UCSD-AML1 (cell line): Measurements from ENCODE around the gene S100A1.
"Not testable (repeated sequence)": the region's sequence is repeated elsewhere in the genome, so short reads cannot be mapped to it uniquely, and the experiment has no call there.

Experiments
- DNase-seq: peaks from one replicate; lab custom pipeline; 2025; ENCODE audit not compliant: unreplicated experiment; lab: John Stamatoyannopoulos, UW

Gene S100A1

GRCh38 chr1:153652805-153653500 is 24.7 kb downstream of the S100A1 start:
- no peak for DNase-seq

GRCh38 chr1:153655333-153655732 is 27.1 kb downstream of the S100A1 start:
- DNase-seq: no peak

- DNase-seq: peak; percentile 90
Observed at GRCh38 chr1:153658400-153659174, 30.4 kb downstream of the S100A1 start, which contains the start of gene SNAPIN. SNAPIN (plus strand) TSS chr1:153658703; CDS start chr1:153658744, 41 bp downstream.

DNA sequence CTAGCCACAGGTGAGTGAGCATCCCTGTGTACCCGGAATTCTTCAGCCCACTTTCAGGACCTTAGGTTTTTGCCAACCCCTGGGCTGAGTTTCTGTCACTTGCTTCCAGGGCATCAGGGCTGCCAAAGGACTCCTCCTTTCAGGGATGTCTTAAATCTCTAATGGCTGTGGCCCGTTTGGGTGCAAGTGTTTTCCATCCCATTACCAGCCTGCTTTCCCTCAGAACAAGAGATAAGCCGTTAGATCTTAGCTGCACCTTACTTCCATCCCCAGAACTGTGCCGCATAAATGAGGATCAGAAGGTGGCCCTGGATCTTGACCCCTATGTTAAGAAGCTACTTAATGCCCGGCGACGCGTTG is 30.9 kb downstream of the S100A1 start:
- DNase-seq: no peak

DNA sequence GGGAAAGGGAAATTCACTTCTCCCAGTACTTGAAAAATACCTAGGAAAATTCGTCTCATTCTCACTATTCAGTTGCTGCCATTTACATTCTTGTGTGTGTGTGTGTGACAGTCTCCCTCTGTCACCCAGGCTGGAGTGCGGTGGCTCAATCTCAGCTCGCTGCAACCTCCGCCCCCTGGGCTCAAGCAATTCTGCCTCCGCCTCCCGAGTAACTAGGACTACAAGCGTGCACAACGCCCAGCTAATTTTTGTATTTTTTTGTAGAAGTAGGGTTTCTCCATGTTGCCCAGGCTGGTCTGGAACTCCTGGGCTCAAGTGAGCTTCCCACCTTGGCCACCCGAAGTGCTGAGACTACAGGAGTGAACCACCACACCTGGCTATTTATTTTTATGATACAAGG is 31.4 kb downstream of the S100A1 start:
- no peak for DNase-seq

DNA sequence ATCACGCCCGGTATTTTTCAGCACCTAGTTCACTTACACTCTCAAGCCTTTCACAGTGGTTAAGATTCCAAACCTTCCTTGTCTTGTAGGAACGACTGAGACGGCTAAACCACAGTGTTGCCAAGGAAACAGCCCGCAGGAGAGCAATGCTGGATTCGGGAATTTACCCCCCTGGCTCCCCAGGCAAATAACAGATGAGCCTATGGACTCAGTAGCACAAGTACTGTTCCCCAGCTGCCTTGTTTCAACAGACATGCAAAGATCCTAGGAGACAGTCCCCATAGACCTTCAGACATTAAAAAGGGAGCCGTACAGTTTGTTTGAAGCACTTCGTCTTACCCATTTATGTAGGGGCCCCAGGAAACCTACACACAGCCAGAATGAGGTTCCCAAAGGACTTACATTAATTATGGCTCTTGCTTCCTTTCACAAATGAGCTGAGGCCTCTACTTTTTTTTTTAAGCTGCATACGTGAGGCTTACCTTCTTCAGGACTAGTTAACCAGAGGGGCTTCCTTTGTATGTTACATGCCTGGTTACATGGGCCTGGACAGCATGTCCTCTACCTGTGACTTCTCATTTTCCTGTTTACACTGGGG is 33.0 kb downstream of the S100A1 start:
- DNase-seq: no peak

DNA sequence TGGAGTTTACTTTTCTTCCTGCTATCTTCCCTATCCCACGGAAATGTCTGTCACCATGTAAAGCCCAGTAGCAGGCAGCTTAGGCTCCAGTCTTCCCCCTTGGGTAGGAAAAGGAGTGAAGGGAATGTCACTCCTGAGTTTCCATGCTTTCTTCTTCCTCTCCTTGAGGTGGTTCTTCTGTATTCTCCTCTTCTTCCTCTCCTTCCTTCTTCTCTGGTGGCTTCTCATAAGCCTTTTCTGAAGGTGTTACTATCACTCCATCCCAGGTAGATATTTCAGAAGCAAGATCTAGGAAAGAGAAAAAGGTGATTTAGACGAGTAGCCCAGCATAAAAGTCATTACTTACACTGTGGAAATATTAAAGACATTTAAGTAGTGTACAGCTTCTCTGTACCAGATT is 34.0 kb downstream of the S100A1 start:
- DNase-seq: no peak

DNA sequence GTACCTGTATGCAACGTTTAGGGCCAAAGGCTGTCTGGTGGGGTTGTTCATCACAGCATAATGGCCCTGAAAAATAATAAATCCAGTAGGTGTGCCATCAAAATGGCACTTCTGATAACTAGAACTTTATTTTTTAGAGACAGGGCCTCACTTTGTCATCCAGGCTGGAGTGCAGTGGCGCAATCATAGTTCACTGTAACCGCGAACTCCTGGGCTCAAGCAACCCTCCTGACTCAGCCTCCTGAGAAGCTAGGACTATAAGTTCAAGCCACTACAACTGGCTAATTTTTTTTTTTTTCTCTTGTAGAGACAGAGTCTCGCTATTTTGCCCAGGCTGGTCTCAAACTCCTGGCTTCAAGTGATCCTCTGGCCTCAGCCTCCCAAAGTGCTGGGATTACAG is 35.0 kb downstream of the S100A1 start:
- no peak for DNase-seq

- no peak for DNase-seq
Observed at GRCh38 chr1:153667439-153667838, 39.2 kb downstream of the S100A1 start.

DNA sequence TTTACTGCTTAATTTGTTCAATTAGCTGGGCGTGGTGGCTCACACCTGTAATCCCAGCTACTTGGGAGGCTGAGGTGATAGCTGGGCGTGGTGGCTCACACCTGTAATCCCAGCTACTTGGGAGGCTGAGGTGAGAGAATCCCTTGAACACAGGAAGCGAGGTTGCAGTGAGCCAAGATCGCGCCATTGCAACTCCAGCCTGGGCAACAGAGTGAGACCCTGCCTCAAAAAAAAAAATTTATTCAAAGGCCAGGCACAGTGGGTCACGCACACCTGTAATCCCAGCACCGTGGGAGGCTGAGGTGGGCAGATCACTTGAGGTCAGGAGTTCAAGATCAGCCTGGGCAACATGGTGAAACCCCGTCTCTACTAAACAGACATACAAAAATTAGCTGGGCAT is 40.4 kb downstream of the S100A1 start:
- DNase-seq: not testable (repeated sequence)

- no peak for DNase-seq
Observed at GRCh38 chr1:153669606-153670005, 41.4 kb downstream of the S100A1 start.

DNA sequence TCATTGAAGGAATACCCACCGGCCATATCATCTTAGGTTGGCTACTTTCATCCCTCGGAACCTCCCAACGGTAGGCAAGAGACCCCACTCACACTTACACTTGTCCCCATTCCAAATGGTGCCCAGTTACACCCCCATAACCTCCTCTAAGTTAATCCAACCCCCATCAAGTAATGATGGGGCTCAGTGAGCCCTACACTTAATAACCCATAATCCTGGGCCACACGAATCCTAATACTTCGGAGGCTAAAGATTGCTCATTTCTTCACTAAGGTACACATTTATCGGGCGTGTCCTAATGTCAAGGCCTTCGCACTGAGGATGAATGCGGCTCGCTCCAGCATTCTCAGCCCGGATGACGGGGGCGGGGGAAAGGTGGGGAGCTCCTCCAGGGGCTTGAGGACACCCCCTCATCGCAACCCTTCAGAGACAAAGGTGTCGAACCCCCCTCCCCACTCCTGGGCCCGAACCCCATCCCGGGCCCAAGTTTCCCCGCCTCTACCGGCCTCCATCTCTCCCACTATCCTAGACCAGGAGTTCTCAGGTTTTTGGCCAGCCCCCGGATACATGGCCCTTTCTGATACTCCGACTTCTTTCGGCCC is 42.1 kb downstream of the S100A1 start:
- DNase-seq: no peak

GRCh38 chr1:153670859-153671627 is 42.8 kb downstream of the S100A1 start, which contains the start of gene ILF2:
ILF2 (minus strand) TSS chr1:153670993; CDS start chr1:153670922, 71 bp downstream.
- DNase-seq: peak; percentile 94

GRCh38 chr1:153671628-153672353 is 43.6 kb downstream of the S100A1 start:
- DNase-seq: peak; percentile 68

DNA sequence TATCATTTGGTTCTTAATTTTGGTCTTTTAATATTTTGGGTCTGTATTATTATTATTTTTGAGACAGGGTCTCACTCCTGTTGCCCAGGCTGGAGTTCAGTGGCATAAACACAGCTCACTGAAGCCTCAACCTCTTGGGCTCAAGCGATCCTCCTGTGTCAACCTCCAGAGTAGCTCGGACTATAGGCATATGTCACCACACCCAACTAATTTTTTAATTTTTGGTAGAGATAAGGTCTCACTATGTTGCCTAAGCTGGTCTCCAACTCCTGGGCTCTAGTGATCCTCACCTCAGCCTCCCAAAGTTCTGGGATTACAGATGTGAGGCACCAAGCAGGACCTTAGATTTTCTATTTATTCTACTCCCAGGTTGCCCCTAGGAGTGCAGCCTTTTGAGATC is 45.3 kb downstream of the S100A1 start:
- DNase-seq: no peak

- DNase-seq: peak; percentile 57
Observed at GRCh38 chr1:153677718-153678518, 49.7 kb downstream of the S100A1 start.

DNA sequence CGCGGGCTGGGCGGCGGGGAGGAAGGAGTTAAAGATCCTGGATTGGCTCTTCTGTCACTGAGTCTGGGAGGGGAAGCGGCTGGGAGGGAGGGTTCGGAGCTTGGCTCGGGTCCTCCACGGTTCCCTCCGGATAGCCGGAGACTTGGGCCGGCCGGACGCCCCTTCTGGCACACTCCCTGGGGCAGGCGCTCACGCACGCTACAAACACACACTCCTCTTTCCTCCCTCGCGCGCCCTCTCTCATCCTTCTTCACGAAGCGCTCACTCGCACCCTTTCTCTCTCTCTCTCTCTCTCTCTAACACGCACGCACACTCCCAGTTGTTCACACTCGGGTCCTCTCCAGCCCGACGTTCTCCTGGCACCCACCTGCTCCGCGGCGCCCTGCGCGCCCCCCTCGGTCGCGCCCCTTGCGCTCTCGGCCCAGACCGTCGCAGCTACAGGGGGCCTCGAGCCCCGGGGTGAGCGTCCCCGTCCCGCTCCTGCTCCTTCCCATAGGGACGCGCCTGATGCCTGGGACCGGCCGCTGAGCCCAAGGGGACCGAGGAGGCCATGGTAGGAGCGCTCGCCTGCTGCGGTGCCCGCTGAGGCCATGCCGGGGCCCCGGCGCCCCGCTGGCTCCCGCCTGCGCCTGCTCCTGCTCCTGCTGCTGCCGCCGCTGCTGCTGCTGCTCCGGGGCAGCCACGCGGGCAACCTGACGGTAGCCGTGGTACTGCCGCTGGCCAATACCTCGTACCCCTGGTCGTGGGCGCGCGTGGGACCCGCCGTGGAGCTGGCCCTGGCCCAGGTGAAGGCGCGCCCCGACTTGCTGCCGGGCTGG is 50.5 kb downstream of the S100A1 start, which contains the start of gene NPR1:
NPR1 (plus strand) TSS at position 170 of the 818 bp plus-strand sequence; CDS start at position 591, 421 bp downstream.
- peak; percentile 30 for DNase-seq
